ENCODE measurements around the gene GRK7. TPM values are rescaled to one million over a fixed set of nuclear protein-coding genes. Genes with fewer than 3 reads are reported as not detected.
"Not testable (repeated sequence)": the region's sequence is repeated elsewhere in the genome, so short reads cannot be mapped to it uniquely, and the experiment has no call there.

Gene GRK7
- total RNA-seq, 1 donor from 2014 or later: not detected

DNA sequence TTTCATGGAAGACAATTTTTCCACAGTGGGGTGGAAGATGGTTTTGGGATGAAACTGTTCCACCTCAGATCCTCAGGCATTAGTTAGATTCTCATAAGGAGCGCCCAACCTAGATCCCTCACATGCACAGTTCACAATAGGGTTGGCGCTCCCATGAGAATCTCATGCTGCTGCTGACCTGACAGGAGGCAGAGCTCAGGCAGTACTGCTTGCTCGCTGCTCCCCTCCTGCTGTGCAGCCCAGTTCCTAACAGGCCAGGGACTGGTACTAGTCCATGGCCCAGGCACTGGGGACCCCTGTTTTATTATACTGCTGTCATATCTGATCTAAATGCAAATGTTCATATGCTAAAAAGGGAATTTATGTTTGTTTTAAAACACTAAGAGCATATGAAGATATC is 9.8 kb upstream of the GRK7 start:
- H3K4me3 Mint-ChIP-seq (ENCODE audit: unreplicated experiment): no peak overlapping the region
- no peaks in the 10 kb centered on the region for H3K9me3 Mint-ChIP-seq (ENCODE audit: unreplicated experiment)
- H3K36me3 Mint-ChIP-seq (ENCODE audit: unreplicated experiment): peaks cover 8% of the 10 kb centered on the region
- DNase-seq (ENCODE audit: extremely low spot score, unreplicated experiment): no peak
- TF ChIP-seq, protein P1, sequence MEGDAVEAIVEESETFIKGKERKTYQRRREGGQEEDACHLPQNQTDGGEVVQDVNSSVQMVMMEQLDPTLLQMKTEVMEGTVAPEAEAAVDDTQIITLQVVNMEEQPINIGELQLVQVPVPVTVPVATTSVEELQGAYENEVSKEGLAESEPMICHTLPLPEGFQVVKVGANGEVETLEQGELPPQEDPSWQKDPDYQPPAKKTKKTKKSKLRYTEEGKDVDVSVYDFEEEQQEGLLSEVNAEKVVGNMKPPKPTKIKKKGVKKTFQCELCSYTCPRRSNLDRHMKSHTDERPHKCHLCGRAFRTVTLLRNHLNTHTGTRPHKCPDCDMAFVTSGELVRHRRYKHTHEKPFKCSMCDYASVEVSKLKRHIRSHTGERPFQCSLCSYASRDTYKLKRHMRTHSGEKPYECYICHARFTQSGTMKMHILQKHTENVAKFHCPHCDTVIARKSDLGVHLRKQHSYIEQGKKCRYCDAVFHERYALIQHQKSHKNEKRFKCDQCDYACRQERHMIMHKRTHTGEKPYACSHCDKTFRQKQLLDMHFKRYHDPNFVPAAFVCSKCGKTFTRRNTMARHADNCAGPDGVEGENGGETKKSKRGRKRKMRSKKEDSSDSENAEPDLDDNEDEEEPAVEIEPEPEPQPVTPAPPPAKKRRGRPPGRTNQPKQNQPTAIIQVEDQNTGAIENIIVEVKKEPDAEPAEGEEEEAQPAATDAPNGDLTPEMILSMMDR (IDR thresholded peaks at IDR 0.05): no peak
- H3K27ac Mint-ChIP-seq (ENCODE audit: unreplicated experiment): no peak overlapping the region
- H3K27me3 Mint-ChIP-seq (ENCODE audit: unreplicated experiment): no peaks in the 10 kb centered on the region
- no peaks in the 10 kb centered on the region for H3K4me1 Mint-ChIP-seq (ENCODE audit: unreplicated experiment)

DNA sequence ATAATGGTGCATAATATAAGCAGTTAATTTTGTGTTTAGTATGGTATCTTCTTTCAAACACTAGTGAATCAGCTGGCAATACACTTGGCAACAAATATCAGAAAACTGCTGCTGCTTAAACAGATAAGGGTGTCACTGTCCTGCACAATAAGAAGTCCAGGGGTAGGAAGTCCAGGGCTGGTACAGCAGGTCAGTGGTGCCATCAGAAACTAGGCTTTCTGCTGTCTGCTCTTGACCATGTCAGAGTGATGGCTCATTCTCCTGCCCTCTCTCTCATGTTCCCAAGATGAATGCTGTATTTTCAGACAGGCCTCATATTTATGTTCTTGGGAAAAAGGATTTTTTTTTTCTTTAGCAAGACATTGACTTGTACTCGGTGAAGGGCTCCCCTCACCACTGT is 9.2 kb upstream of the GRK7 start:
- Mint-ChIP-seq H3K9me3 (ENCODE audit: unreplicated experiment) (no peaks in the 10 kb centered on the region), H3K27me3 (ENCODE audit: unreplicated experiment) (no peaks in the 10 kb centered on the region), H3K27ac (ENCODE audit: unreplicated experiment) (no peak overlapping the region), H3K4me1 (ENCODE audit: unreplicated experiment) (no peaks in the 10 kb centered on the region), H3K36me3 (ENCODE audit: unreplicated experiment) (peaks cover 3% of the 10 kb centered on the region), H3K4me3 (ENCODE audit: unreplicated experiment) (no peak overlapping the region)
- DNase-seq (ENCODE audit: extremely low spot score, unreplicated experiment): no peak
- TF ChIP-seq, protein P1 (IDR thresholded peaks at IDR 0.05): no peak

DNA sequence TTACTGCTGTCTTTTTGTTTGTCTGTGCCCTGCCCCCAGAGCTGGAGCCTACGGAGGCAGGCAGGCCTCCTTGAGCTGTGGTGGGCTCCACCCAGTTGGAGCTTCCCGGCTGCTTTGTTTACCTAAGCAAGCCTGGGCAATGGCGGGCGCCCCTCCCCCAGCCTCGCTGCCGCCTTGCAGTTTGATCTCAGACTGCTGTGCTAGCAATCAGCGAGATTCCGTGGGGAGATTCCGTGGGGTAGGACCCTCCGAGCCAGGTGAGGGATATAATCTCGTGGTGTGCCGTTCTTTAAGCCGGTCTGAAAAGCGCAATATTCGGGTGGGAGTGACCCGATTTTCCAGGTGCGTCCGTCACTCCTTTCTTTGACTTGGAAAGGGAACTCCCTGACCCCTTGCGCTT is 656 bp upstream of the GRK7 start:
- not testable (repeated sequence) for H3K27ac Mint-ChIP-seq (ENCODE audit: unreplicated experiment); H3K27me3 Mint-ChIP-seq (ENCODE audit: unreplicated experiment); H3K4me1 Mint-ChIP-seq (ENCODE audit: unreplicated experiment); H3K36me3 Mint-ChIP-seq (ENCODE audit: unreplicated experiment); H3K9me3 Mint-ChIP-seq (ENCODE audit: unreplicated experiment)
- peak; percentile 60 for DNase-seq (ENCODE audit: extremely low spot score, unreplicated experiment)
- H3K4me3 Mint-ChIP-seq (ENCODE audit: unreplicated experiment): peak overlapping the region; percentile 54

DNA sequence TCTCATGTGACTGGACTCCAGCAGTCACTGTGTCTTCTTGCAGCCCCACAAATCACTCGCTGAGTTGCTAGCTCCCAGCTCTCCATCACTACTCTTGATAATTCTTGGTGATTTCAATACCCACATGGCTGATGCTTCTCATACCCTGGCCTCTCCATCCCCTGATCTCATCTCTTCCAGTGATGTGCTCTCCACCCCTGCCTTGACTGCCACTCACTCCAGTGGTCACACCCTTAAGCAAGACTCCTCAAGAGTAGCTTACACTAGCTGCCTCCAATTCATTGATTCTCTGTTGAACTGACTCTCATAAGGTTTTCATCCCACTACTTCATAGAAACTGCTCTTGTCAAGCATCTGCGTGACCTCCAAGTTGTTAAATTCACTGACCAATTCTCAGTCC is 837 bp downstream of the GRK7 start:
- Mint-ChIP-seq H3K27ac (ENCODE audit: unreplicated experiment) (no peak overlapping the region), H3K36me3 (ENCODE audit: unreplicated experiment) (no peaks in the 10 kb centered on the region), H3K9me3 (ENCODE audit: unreplicated experiment) (no peaks in the 10 kb centered on the region), H3K27me3 (ENCODE audit: unreplicated experiment) (peaks cover 2% of the 10 kb centered on the region), H3K4me1 (ENCODE audit: unreplicated experiment) (peaks cover 6% of the 10 kb centered on the region), H3K4me3 (ENCODE audit: unreplicated experiment) (no peak overlapping the region)
- peak; percentile 23 for DNase-seq (ENCODE audit: extremely low spot score, unreplicated experiment)
- TF ChIP-seq, protein P1 (IDR thresholded peaks at IDR 0.05): no peak

DNA sequence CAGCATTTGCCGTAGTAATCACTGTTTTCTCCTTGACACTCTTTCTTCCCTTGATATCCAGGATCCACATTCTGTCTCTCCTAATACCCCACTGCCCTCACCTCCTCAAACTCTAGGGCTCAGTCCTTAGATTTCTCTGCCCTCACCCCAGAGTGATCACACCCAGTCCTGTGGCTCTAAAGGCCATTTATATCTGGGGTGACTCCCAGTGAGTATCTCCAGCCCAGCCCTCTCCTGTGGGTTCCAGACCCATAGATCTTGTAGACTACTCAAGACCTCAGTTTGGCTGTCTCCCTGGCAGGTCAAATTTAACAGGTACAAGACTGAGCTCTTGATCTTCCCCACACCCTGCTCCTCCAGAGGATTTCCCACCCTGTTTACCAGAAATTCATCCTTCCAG is 1.3 kb downstream of the GRK7 start:
- TF ChIP-seq, protein P1 (IDR thresholded peaks at IDR 0.05): no peak
- H3K36me3 Mint-ChIP-seq (ENCODE audit: unreplicated experiment): no peaks in the 10 kb centered on the region
- peaks cover 2% of the 10 kb centered on the region for H3K27me3 Mint-ChIP-seq (ENCODE audit: unreplicated experiment)
- DNase-seq (ENCODE audit: extremely low spot score, unreplicated experiment): peak; percentile 34
- no peak overlapping the region for H3K4me3 Mint-ChIP-seq (ENCODE audit: unreplicated experiment)
- peaks cover 6% of the 10 kb centered on the region for H3K4me1 Mint-ChIP-seq (ENCODE audit: unreplicated experiment)
- no peak overlapping the region for H3K27ac Mint-ChIP-seq (ENCODE audit: unreplicated experiment)
- no peaks in the 10 kb centered on the region for H3K9me3 Mint-ChIP-seq (ENCODE audit: unreplicated experiment)

DNA sequence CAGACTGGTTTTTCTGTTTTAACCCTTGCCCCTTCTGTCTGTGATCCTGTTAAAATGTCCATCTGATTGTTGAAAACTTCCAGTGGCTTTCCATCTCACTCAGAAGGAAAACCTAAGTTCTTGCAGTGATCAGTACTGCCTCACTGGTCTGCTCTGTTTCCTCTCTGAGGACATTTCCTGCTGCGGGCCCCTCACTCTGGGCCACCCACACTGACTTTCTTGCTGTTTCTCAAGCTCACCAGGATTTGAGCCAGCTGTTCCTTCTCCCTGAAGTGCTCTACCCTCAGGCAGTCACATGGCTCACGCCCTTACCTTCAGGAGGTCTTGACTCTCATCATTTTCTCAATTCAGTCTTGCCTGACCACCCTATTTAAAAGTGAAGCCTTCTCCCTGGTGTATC is 1.8 kb downstream of the GRK7 start:
- no peaks in the 10 kb centered on the region for H3K9me3 Mint-ChIP-seq (ENCODE audit: unreplicated experiment)
- peaks cover 2% of the 10 kb centered on the region for H3K27me3 Mint-ChIP-seq (ENCODE audit: unreplicated experiment)
- no peaks in the 10 kb centered on the region for H3K36me3 Mint-ChIP-seq (ENCODE audit: unreplicated experiment)

More for the DNA sequence above, 1.8 kb downstream of the GRK7 start:
- no peak overlapping the region for H3K27ac Mint-ChIP-seq (ENCODE audit: unreplicated experiment)
- DNase-seq (ENCODE audit: extremely low spot score, unreplicated experiment): peak; percentile 48
- peaks cover 6% of the 10 kb centered on the region for H3K4me1 Mint-ChIP-seq (ENCODE audit: unreplicated experiment)
- H3K4me3 Mint-ChIP-seq (ENCODE audit: unreplicated experiment): no peak overlapping the region
- TF ChIP-seq, protein P1 (IDR thresholded peaks at IDR 0.05): no peak
